Fibroblast of the conjunctiva (primary cell): ENCODE data around the gene CCDC32.

ENCODE experiments used
- DNase-seq: peaks from one replicate; pipeline ENCODE4 v3.0.0-alpha.2; 2010; ENCODE audit warnings: low read depth

CCDC32 gene

GRCh38 chr15:40565333-40566238, 744 bp upstream of the CCDC32 start:
- no peak for DNase-seq

- no peak for DNase-seq
Observed at GRCh38 chr15:40563426-40563825, 1.4 kb downstream of the CCDC32 start.

- DNase-seq = no peak
Observed at GRCh38 chr15:40562691-40563090, 2.2 kb downstream of the CCDC32 start.

DNA sequence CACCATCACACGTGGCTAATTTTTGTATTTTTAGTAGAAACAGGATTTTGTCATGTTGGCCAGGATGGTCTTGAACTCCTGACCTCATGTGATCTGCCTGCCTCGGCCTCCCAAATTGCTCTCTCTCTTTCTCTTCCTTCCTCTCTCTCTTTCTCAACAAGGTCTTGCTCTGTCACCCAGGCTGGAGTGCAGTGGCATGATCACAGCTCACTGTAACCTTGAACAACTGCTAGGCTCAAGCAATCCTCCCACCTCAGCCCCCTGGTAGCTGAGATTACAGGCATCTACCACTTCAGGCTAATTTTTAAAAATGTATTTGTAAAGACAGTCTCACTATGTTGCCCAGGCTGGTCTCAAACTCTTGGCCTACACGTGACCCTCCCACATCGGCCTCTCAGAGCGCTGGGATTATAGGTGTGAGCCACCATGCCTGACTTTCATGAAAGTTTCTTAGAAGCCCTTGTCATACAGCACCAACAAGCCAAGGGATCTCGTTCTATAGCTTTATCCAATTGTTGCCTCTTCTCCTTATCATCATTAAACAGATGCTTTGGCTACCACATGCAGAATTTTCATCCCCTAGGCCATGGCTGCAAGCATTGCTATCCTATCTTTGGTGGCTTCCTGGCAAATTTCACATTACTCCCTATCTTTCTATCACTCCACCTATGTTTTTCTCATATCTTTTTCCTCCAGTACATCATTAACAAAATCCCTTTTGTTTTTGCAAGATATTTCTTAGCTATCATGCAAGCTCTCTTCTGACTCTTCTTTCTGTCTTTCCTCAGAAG, 5.7 kb downstream of the CCDC32 start:
- no peak for DNase-seq

- DNase-seq = no peak
Observed at GRCh38 chr15:40555876-40556275, 9.0 kb downstream of the CCDC32 start.

- no peak for DNase-seq
Observed at GRCh38 chr15:40554161-40554525, 10.7 kb downstream of the CCDC32 start.

GRCh38 chr15:40550341-40551037, 14.4 kb downstream of the CCDC32 start:
- no peak for DNase-seq

GRCh38 chr15:40549894-40550293, 14.9 kb downstream of the CCDC32 start:
- DNase-seq = no peak

DNA sequence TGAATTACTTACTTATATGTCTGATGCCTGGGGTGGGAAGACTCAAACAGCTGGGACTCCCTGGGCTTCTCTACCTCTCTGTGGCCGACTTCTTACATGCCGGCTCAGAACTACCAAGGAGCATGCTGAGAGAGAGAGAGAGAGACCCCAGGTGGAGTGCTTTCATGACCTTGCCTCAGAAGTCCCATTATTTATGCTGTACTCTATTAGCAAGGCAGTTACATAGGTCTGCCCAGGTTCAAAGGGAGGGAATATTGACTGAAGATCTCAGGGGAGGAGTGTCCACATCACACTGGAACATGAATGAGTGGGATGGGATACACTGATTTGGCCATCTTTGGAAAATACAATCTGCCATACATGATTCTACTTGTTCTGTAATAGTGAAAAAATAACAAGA, 16.2 kb downstream of the CCDC32 start:
- DNase-seq = no peak

DNA sequence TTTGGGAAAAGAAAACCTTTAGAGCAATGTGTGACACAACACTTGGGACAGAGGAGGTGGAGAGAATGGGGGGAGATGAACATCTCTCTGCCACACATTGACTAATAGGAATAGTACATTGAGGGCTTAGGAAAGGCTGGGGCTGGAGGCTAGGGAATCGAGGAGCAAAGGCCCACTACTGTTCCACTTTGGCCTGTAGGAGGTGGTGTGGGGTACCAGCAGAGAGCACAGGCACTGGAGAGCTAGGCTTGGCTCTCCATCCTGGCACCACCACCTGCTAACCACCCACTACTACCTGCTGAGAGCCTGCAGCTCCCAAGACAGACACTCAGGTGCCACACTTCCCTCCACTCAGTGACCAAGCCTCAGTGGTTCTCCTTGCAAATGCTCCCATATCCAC, 19.4 kb downstream of the CCDC32 start:
- DNase-seq = no peak

- no peak for DNase-seq
Observed at GRCh38 chr15:40543631-40544294, 21.1 kb downstream of the CCDC32 start.

GRCh38 chr15:40543082-40543481, 21.8 kb downstream of the CCDC32 start:
- DNase-seq = no peak

DNA sequence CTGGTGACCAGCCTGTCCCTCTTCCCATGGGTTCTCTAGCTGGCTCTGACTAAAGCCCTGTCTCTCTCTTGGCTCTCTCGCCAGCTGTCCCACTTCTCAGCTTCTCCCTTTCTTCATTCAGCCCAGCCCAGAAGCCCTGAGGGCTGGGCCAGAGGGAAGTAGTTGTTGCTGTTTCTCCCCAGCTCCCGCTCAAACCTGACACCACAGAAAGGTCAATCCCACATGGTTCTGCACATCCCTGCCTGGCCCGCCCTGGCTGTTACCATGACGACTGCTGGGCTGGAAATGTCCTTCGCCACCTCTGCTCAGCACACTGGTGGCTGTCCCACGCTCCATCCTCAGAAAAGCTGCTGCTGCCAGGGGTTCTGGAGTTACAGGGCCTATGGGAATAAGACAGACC, 25.9 kb downstream of the CCDC32 start:
- no peak for DNase-seq

GRCh38 chr15:40536501-40536900, 28.3 kb downstream of the CCDC32 start:
- peak; percentile 48 for DNase-seq

DNA sequence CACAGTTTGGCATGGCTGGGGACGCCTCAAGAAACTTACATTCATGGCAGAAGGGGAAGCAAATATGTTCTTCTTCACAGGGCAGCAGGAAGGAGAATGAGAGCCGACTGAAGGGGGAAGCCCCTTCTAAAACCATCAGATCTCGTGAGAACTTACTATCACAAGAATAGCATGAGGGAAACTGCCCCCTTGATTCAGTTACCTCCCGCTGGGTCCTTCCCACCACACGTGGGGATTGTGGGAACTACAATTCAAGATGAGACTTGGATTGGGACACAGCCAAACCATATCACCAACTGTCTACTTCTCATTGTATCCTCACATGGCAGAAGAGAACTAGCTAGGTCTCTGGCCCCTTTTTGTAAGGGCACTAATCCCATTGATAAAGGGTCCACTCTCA, 30.5 kb downstream of the CCDC32 start:
- no peak for DNase-seq

DNA sequence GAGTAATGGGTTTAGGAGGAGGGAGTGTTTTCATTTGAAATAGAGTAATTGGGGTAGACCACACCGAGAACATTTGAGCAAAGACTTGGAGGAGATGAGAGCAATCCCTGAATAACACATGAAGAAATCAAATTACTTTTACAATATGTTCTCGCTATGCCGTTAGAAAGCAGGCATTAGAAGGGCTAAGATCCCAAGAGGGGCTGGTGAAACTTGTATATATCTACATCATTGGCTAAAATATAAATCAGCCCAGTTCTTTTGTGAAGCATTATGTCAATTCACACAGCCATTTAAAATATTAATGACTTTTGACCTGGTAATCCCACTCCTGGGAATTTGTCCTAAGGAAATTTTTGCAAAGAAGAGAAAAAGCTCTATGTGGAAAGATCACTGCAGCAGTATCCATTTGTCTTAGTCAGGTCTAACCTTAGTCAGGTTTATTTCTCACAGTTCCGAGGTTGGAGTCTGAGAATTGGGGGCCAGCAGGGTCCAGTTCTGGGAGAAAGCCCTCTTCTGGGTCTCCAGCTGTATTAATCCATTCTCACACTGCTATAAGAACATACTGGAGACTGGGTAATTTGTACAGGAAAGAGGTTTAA, 31.0 kb downstream of the CCDC32 start:
- DNase-seq = no peak

- DNase-seq = no peak
Observed at GRCh38 chr15:40528801-40529200, 36.0 kb downstream of the CCDC32 start.

GRCh38 chr15:40525855-40526254, 39.0 kb downstream of the CCDC32 start:
- no peak for DNase-seq

GRCh38 chr15:40523611-40524010, 41.2 kb downstream of the CCDC32 start:
- DNase-seq = no peak

- no peak for DNase-seq
Observed at GRCh38 chr15:40516322-40516721, 48.5 kb downstream of the CCDC32 start.

DNA sequence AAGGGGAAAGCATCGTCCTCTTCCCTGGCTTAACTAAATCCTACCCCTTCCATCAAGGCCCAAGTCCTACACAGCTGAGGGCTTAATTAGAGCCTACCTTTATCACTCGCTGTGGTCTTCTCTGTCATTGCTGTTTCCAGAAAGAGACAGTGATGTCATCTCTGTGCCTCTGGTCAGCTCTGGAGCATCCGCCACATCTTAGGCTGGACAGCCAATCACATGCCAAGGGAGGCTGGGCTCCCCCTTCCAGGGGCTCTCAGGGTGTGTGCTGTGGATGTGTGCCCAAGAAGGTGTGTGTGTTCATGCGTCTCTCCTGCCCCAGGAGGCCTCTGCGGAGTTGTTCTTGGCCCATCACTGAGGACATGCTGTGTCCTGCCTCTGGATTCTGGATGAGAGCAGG, 51.2 kb downstream of the CCDC32 start:
- DNase-seq = no peak

DNA sequence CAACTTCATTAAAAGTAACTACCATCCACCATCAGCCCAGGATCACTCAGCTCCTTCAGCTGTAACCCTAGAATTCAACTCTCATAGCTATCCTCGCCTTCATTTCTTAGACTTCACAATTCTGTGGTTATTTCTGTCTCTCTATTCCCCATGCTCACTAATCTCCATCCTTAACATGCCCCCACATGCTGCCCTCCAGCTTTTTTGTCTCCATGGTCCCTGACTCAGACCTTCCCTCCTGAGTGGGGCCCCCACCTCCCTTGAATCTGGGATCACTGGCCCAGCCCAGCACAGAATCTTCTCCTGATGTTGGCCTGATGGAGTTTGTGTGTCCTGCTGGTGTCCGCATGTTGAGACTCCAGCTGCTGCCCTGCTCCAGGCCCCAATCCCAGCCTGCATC, 52.4 kb downstream of the CCDC32 start:
- no peak for DNase-seq
